MM.1S (cell line): ENCODE measurements around the gene SLC38A10.

Experiments used
- EZH2phosphoT487 ChIP-seq: fragments of 300-600 bp; sonication (generic); IDR thresholded peaks from 2 replicates; pipeline ENCODE4 v1.6.1; 2018; ENCODE audit warnings: antibody characterized with exemption, low read length
- TF ChIP-seq, protein P1 (sequence below): fragments of 300-600 bp; sonication (generic); IDR thresholded peaks from 2 replicates; pipeline ENCODE4 v1.5.1; 2016; ENCODE audit warnings: antibody characterized with exemption, low read length, mixed read lengths

- no peak for TF ChIP-seq EZH2phosphoT487
- TF ChIP-seq, protein P1, sequence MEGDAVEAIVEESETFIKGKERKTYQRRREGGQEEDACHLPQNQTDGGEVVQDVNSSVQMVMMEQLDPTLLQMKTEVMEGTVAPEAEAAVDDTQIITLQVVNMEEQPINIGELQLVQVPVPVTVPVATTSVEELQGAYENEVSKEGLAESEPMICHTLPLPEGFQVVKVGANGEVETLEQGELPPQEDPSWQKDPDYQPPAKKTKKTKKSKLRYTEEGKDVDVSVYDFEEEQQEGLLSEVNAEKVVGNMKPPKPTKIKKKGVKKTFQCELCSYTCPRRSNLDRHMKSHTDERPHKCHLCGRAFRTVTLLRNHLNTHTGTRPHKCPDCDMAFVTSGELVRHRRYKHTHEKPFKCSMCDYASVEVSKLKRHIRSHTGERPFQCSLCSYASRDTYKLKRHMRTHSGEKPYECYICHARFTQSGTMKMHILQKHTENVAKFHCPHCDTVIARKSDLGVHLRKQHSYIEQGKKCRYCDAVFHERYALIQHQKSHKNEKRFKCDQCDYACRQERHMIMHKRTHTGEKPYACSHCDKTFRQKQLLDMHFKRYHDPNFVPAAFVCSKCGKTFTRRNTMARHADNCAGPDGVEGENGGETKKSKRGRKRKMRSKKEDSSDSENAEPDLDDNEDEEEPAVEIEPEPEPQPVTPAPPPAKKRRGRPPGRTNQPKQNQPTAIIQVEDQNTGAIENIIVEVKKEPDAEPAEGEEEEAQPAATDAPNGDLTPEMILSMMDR = no peak
Observed at GRCh38 chr17:81236784-81237183, 58.3 kb downstream of the SLC38A10 start.
